ENCODE data around the gene DNPH1.

- TF ChIP-seq CTCF (IDR thresholded peaks at IDR 0.05) (no peak), POLR2A (IDR thresholded peaks at IDR 0.05) (no peak)
Observed at GRCh38 chr6:43180058-43180457, 49.2 kb downstream of the DNPH1 start.

Measured in esophagus squamous epithelium (tissue), 4 donors.